ENCODE data around the gene LPP. TPM values are rescaled to one million over a fixed set of nuclear protein-coding genes. Genes with fewer than 3 reads are reported as not detected.

Gene LPP
- total RNA-seq, 1 experiment from 2014 or later, result 148 TPM

DNA sequence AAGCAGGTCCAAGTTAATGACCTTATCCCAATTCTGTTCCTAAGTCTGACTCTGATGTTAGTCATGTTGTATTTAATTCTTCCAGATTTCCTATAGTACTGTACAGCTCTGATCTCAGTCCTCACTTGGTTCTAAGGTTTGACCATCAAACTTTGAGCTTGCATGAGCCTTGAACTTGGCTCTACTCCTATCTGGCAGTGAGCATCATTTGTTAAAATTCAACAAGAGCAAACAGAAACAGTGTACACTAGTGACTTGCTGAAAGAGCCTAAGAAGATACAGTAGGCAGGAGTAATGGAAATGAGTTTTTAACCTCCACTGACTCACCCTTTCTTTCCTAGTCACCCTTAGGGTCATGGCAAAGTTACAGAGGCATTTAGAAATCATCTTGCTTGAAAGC lies 566.7 kb downstream of the LPP start:
- no peak for DNase-seq
- Histone ChIP-seq H3K36me3 (ENCODE audit: low read depth) (no peaks in the 10 kb centered on the region), H4K20me1 (ENCODE audit: insufficient read depth) (no peaks in the 10 kb centered on the region), H3K4me2 (no peak overlapping the region), H3K27ac (no peak overlapping the region), H3K9me2 (ENCODE audit: insufficient read depth) (0 out of 2 replicates have a peak, but pooled peaks cover 2% of the 10 kb centered on the region), H3K9me3 (ENCODE audit: insufficient read depth, low read depth) (no peaks in the 10 kb centered on the region), H3F3A (ENCODE audit: insufficient read depth, low read depth) (no peaks in the 10 kb centered on the region), H3K4me3 (no peak overlapping the region), H3K27me3 (ENCODE audit: insufficient read depth, low read depth) (no peaks in the 10 kb centered on the region), H3K4me1 (replicated peaks; ENCODE audit: insufficient read depth) (no peaks in the 10 kb centered on the region), H3K79me2 (ENCODE audit: low read depth) (no peaks in the 10 kb centered on the region), H2AFZ (no peak overlapping the region)
- no TSS peak for BruUV-seq (replicated peaks)
- ChIA-PET POLR2A (ENCODE audit: unreplicated experiment) (no interaction called here), CTCF (no interaction called here)
- TF ChIP-seq EZH2 (IDR thresholded peaks at IDR 0.05; ENCODE audit: low read depth), result no peak
- TF ChIP-seq, protein P1, sequence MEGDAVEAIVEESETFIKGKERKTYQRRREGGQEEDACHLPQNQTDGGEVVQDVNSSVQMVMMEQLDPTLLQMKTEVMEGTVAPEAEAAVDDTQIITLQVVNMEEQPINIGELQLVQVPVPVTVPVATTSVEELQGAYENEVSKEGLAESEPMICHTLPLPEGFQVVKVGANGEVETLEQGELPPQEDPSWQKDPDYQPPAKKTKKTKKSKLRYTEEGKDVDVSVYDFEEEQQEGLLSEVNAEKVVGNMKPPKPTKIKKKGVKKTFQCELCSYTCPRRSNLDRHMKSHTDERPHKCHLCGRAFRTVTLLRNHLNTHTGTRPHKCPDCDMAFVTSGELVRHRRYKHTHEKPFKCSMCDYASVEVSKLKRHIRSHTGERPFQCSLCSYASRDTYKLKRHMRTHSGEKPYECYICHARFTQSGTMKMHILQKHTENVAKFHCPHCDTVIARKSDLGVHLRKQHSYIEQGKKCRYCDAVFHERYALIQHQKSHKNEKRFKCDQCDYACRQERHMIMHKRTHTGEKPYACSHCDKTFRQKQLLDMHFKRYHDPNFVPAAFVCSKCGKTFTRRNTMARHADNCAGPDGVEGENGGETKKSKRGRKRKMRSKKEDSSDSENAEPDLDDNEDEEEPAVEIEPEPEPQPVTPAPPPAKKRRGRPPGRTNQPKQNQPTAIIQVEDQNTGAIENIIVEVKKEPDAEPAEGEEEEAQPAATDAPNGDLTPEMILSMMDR (conservative IDR thresholded peaks at IDR 0.05), result no peak
- intact Hi-C loops (cut with micrococcal nuclease; ENCODE audit: unreplicated experiment), result no loop called here

- H4K20me1 ChIP-seq (ENCODE audit: insufficient read depth), result no peaks in the 10 kb centered on the region
- H3K9me3 ChIP-seq (ENCODE audit: insufficient read depth, low read depth), result no peaks in the 10 kb centered on the region
- no TSS peak for BruUV-seq (replicated peaks)
- no peaks in the 10 kb centered on the region for H3K27me3 ChIP-seq (ENCODE audit: insufficient read depth, low read depth)
- no peaks in the 10 kb centered on the region for H3F3A ChIP-seq (ENCODE audit: insufficient read depth, low read depth)
- intact Hi-C loops (cut with micrococcal nuclease; ENCODE audit: unreplicated experiment), result no loop called here
- ChIA-PET POLR2A (ENCODE audit: unreplicated experiment) (no interaction called here), CTCF (no interaction called here)
- no peak overlapping the region for H3K4me3 ChIP-seq
- DNase-seq, result no peak
- TF ChIP-seq, protein P1 (conservative IDR thresholded peaks at IDR 0.05), result no peak
- TF ChIP-seq EZH2 (IDR thresholded peaks at IDR 0.05; ENCODE audit: low read depth), result no peak
- H3K79me2 ChIP-seq (ENCODE audit: low read depth), result no peaks in the 10 kb centered on the region
- no peak overlapping the region for H3K4me2 ChIP-seq
- H3K9me2 ChIP-seq (ENCODE audit: insufficient read depth), result 0 out of 2 replicates have a peak, but pooled peaks cover 3% of the 10 kb centered on the region
- no peak overlapping the region for H2AFZ ChIP-seq
- no peaks in the 10 kb centered on the region for H3K4me1 ChIP-seq (replicated peaks; ENCODE audit: insufficient read depth)
- H3K27ac ChIP-seq, result no peak overlapping the region
- no peaks in the 10 kb centered on the region for H3K36me3 ChIP-seq (ENCODE audit: low read depth)
Measured at GRCh38 chr3:188721312-188721711, 567.4 kb downstream of the LPP start.

DNA sequence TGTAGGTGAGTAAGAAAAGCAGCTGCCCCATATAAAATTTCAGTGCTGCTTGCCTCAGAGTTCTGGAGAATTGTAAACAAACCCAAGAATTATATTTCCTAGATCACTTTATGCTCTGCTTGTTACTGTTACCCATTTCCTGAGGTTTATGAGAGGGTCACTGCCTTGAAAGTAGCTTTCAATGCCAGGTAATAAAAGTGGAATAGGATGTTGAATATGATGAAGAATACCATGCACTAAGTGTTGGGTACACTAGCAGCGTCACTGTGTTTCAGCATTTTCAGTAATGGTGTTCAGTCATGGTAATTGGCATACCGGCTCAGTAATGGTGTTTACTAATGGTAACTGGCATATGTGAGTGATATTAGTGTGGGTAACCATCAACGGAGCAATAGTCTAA lies 568.0 kb downstream of the LPP start:
- Histone ChIP-seq H3K9me3 (ENCODE audit: insufficient read depth, low read depth) (no peaks in the 10 kb centered on the region), H3F3A (ENCODE audit: insufficient read depth, low read depth) (no peaks in the 10 kb centered on the region), H3K79me2 (ENCODE audit: low read depth) (no peaks in the 10 kb centered on the region), H3K9me2 (ENCODE audit: insufficient read depth) (0 out of 2 replicates have a peak, but pooled peaks cover 3% of the 10 kb centered on the region), H3K4me1 (replicated peaks; ENCODE audit: insufficient read depth) (no peaks in the 10 kb centered on the region), H3K27ac (no peak overlapping the region), H3K27me3 (ENCODE audit: insufficient read depth, low read depth) (no peaks in the 10 kb centered on the region), H2AFZ (no peak overlapping the region), H4K20me1 (ENCODE audit: insufficient read depth) (no peaks in the 10 kb centered on the region), H3K4me3 (no peak overlapping the region), H3K36me3 (ENCODE audit: low read depth) (no peaks in the 10 kb centered on the region), H3K4me2 (no peak overlapping the region)
- TF ChIP-seq, protein P1 (conservative IDR thresholded peaks at IDR 0.05), result no peak
- TF ChIP-seq EZH2 (IDR thresholded peaks at IDR 0.05; ENCODE audit: low read depth), result no peak
- ChIA-PET CTCF (no interaction called here), POLR2A (ENCODE audit: unreplicated experiment) (interaction anchor here (0.5 kb wide), 1 partner anchor 93 kb away, joined by 4 read pairs; no protein-coding TSS in a partner anchor)
- intact Hi-C loops (cut with micrococcal nuclease; ENCODE audit: unreplicated experiment), result no loop called here
- DNase-seq, result no peak
- no TSS peak for BruUV-seq (replicated peaks)

Measured in PC-9 (cell line).